Esophagus muscularis mucosa (tissue), 4 donors: ENCODE data around the gene DDX53. TPM values are rescaled to one million over a fixed set of nuclear protein-coding genes. Genes with fewer than 3 reads are reported as not detected.

Source experiments
- DNase-seq: peaks from one replicate; pipeline ENCODE4 v3.0.0-alpha.2; 2017; ENCODE audit errors: extremely low spot score
- H3K27ac ChIP-seq, 4 donors: fragments of 200-600 bp; sonication (generic); replicated peaks in 1 of 4; 1 replicate in 3 of 4; 2 replicates in 1 of 4; pipeline ENCODE4 v1.5.1; 2016 to 2019; ENCODE audit warnings: mild to moderate bottlenecking in 1 of 4
- H3K27me3 ChIP-seq, 4 donors: fragments of 200-600 bp; sonication (generic); one replicate each; pipeline versions ENCODE4 v1.5.1 to v1.6.0; 2016 to 2019
- H3K36me3 ChIP-seq, 4 donors: fragments of 200-600 bp; sonication (generic); one replicate each; pipeline ENCODE4 v1.5.1; 2016 to 2019
- H3K4me1 ChIP-seq, 4 donors: fragments of 200-600 bp; sonication (generic); one replicate each; pipeline ENCODE4 v1.5.1; 2016 to 2019
- H3K4me3 ChIP-seq, 4 donors: fragments of 200-600 bp; sonication (generic); 1 replicate in 2 of 4; 2 replicates in 2 of 4; pipeline ENCODE4 v1.5.1; 2016 to 2019; ENCODE audit warnings: mild to moderate bottlenecking in 4 of 4, moderate library complexity in 1 of 4
- H3K9me3 ChIP-seq, 4 donors: fragments of 200-600 bp; sonication (generic); 1 replicate in 3 of 4; 2 replicates in 1 of 4; pipeline ENCODE4 v1.5.1; 2016 to 2019
- EP300 ChIP-seq: sonication (generic); formaldehyde crosslinking; IDR thresholded peaks from one replicate; pipeline ENCODE4 v1.6.1; 2017; ENCODE audit warnings: antibody characterized with exemption
- POLR2A ChIP-seq: fragments of 450-650 bp; IDR thresholded peaks from one replicate; pipeline ENCODE4 v1.6.1; 2017; ENCODE audit warnings: antibody characterized with exemption, moderate library complexity, mild to moderate bottlenecking, low read depth
- POLR2AphosphoS5 ChIP-seq, 2 donors: sonication (generic); formaldehyde crosslinking; IDR thresholded peaks; one replicate each; pipeline ENCODE4 v1.6.1; 2017; ENCODE audit warnings: antibody characterized with exemption in 2 of 2
- WGBS: methylation state at CpG from one replicate; pipeline ENCODE4 v1.1.5; 2018; 5-methylcytosine and 5-hydroxymethylcytosine counted together
- intact Hi-C: fragments of 100-400 bp; cut with DNase I; formaldehyde crosslinking; loops from one replicate; pipeline ENCODE4 v1.15.1; 2023
- total RNA-seq, 4 donors: library from RNA; depleted of rRNA; stranded (reverse); fragments of >200 nt; gene quantifications; one replicate each; pipeline versions ENCODE4 v1.1.0 to v1.2.1, GENCODE V29; 2016
- TF ChIP-seq, protein P1 (sequence below), 3 experiments: fragments of 200-600 bp in 2 of 3; fragments of 450-650 bp in 1 of 3; sonication (generic) in 2 of 3; IDR thresholded peaks; one replicate each; pipeline ENCODE4 v1.5.1; 2017 to 2019; ENCODE audit warnings: antibody characterized with exemption in 3 of 3, mild to moderate bottlenecking in 2 of 3, moderate library complexity in 1 of 3

The DDX53 gene
- total RNA-seq, 4 donors from 2014 or later, result not detected

DNA sequence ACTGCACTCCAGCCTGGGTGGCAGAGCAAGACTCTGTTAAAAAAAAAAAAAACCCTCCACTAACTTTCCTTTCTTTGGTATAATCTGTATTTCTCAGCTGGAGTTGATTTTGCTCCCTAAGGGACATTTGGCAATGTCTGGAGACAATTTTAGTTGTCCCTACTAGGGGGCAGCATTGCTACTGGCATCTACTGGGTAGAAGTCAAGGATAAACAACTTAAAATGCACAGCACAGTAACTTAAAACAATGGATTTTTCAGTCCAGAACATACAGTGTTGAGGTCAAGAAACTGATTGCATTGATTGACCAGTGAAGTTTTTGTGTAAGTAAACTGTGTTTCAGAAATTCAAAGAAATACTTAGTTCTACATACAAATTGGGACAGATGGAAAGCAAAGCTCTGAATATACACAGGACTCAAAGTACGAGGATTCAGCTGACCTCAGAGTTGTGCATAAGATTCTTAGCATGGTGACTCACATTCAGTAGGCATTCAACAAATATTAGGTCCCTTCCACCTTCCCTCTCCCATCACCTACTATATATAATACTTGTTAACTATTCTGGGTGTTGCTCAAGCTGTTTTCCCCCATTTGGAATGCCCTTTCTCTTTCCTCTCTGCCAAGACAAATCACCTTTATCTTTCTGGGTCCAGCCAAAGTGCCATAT lies 8.8 kb downstream of the DDX53 start:
- no peak overlapping the region for H3K4me3 ChIP-seq
- intact Hi-C loops, result loop anchor here (10.0 kb wide), 1 partner anchor 546 kb away; no protein-coding TSS in a partner anchor
- no peaks in the 10 kb centered on the region for H3K36me3 ChIP-seq
- no peak for TF ChIP-seq POLR2A
- TF ChIP-seq, protein P1, sequence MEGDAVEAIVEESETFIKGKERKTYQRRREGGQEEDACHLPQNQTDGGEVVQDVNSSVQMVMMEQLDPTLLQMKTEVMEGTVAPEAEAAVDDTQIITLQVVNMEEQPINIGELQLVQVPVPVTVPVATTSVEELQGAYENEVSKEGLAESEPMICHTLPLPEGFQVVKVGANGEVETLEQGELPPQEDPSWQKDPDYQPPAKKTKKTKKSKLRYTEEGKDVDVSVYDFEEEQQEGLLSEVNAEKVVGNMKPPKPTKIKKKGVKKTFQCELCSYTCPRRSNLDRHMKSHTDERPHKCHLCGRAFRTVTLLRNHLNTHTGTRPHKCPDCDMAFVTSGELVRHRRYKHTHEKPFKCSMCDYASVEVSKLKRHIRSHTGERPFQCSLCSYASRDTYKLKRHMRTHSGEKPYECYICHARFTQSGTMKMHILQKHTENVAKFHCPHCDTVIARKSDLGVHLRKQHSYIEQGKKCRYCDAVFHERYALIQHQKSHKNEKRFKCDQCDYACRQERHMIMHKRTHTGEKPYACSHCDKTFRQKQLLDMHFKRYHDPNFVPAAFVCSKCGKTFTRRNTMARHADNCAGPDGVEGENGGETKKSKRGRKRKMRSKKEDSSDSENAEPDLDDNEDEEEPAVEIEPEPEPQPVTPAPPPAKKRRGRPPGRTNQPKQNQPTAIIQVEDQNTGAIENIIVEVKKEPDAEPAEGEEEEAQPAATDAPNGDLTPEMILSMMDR (IDR thresholded peaks at IDR 0.05), result peak; percentile 5 to 40 (median 20)
- no peaks in the 10 kb centered on the region for H3K4me1 ChIP-seq
- no peaks in the 10 kb centered on the region for H3K9me3 ChIP-seq
- no peak for DNase-seq
- 25% methylated on average over 1 of the region's 1 CpG for WGBS
- no peaks in the 10 kb centered on the region for H3K27me3 ChIP-seq
- no peak overlapping the region for H3K27ac ChIP-seq

DNA sequence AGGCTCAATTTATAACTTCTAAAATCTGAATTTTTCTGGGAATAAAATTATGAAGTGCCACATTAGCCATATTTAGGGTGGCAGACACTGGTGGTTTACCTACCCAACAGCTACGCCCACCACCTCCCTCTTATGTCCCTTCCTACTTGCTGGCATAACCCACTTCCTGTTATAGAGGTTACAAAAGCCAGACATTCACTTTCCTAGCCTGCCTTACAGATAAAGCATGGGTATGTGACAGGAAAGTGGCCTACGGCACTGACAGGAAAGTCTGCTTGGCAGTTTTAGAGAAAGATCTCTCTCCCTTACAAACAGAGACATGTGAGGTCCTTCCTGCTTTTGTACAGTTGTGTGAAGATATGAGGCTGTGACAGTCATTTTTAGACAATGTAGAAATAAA lies 12.4 kb downstream of the DDX53 start:
- Histone ChIP-seq H3K4me1 (no peaks in the 10 kb centered on the region), H3K4me3 (no peak overlapping the region), H3K36me3 (no peaks in the 10 kb centered on the region), H3K9me3 (no peaks in the 10 kb centered on the region), H3K27ac (no peak overlapping the region), H3K27me3 (no peaks in the 10 kb centered on the region)
- DNase-seq, result no peak
- WGBS, result 82% methylated on average over 2 of the region's 2 CpGs
- TF ChIP-seq, protein P1 (IDR thresholded peaks at IDR 0.05), result no peak
- no peak for TF ChIP-seq POLR2AphosphoS5 (IDR thresholded peaks at IDR 0.05)
- no peak for TF ChIP-seq EP300
- no peak for TF ChIP-seq POLR2A
- intact Hi-C loops, result no loop called here

DNA sequence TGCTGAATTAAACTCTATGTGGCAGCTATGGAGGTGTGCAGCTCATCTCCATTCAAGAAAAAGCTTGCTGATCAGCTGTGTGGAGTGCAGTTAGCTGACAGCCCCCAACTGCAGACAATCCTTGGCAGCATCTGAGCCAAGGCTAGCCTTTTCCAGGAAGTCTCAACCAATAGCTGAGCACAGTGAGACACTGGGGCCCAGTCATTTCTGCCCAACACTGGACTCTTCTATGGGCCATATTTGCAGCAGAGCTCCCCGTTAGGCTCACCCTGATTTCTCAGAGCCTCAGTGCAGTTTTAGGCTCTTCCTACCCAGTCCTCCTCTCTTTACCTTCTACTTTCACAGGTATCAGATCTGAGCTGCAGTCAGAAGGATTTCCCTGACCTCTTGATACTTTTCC lies 12.9 kb downstream of the DDX53 start:
- DNase-seq, result no peak
- Histone ChIP-seq H3K4me1 (no peaks in the 10 kb centered on the region), H3K9me3 (no peaks in the 10 kb centered on the region), H3K27ac (no peak overlapping the region), H3K4me3 (no peak overlapping the region), H3K27me3 (no peaks in the 10 kb centered on the region), H3K36me3 (no peaks in the 10 kb centered on the region)
- intact Hi-C loops, result no loop called here
- WGBS, result 74% methylated on average over 1 of the region's 1 CpG
- TF ChIP-seq POLR2A (no peak), POLR2AphosphoS5 (IDR thresholded peaks at IDR 0.05) (no peak), EP300 (no peak)
- TF ChIP-seq, protein P1 (IDR thresholded peaks at IDR 0.05), result no peak

DNA sequence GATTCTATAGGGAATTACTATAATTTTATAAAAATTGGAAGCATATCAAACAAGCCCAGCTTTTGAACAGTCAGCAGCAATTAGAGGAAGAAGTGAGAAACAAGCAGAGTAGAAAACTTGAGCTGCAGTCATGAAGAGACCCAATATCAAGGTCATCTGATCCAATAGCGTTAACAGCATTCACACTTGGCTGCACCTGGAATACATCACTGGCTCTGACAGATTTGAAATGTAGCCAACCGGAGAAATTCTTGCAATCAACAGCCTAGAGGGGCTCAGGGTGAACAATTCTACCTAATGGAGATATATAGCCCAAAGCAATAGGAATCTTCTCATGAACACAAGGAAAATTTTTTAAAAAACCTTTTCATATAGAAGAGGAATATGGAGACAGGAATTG lies 13.6 kb downstream of the DDX53 start:
- intact Hi-C loops, result no loop called here
- Histone ChIP-seq H3K4me3 (no peak overlapping the region), H3K27me3 (no peaks in the 10 kb centered on the region), H3K36me3 (no peaks in the 10 kb centered on the region), H3K9me3 (no peaks in the 10 kb centered on the region), H3K27ac (no peak overlapping the region), H3K4me1 (no peaks in the 10 kb centered on the region)
- no peak for TF ChIP-seq POLR2AphosphoS5 (IDR thresholded peaks at IDR 0.05)
- TF ChIP-seq, protein P1 (IDR thresholded peaks at IDR 0.05), result no peak
- no peak for TF ChIP-seq POLR2A
- no peak for TF ChIP-seq EP300
- 41% methylated on average over 2 of the region's 2 CpGs for WGBS
- DNase-seq, result no peak

DNA sequence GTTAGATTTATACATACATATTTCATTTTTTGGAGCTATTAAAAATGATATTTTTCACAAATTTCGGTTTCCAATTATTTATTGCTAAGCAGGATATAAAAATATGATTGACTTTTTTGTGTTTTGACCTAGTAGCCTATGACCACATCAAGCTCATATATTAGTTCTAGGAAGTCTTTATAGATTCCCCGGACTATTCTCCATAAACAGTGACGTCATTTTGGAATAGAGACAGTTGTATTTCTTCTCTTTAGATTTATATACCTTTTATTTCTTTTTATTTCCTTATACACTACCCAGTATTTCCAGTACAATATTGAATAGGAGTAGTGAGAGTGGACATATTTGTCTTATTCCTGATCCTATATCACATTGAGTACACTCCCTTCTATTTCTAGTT lies 31.8 kb downstream of the DDX53 start:
- TF ChIP-seq POLR2AphosphoS5 (IDR thresholded peaks at IDR 0.05) (no peak), POLR2A (no peak), EP300 (no peak)
- TF ChIP-seq, protein P1 (IDR thresholded peaks at IDR 0.05), result no peak
- Histone ChIP-seq H3K36me3 (no peaks in the 10 kb centered on the region), H3K9me3 (no peaks in the 10 kb centered on the region), H3K27ac (no peak overlapping the region), H3K4me3 (no peak overlapping the region), H3K4me1 (no peaks in the 10 kb centered on the region), H3K27me3 (no peaks in the 10 kb centered on the region)
- DNase-seq, result no peak
- 71% methylated on average over 3 of the region's 3 CpGs for WGBS
- intact Hi-C loops, result no loop called here
